Measurements from ENCODE around the gene RBMS1.

The RBMS1 gene, protein sequence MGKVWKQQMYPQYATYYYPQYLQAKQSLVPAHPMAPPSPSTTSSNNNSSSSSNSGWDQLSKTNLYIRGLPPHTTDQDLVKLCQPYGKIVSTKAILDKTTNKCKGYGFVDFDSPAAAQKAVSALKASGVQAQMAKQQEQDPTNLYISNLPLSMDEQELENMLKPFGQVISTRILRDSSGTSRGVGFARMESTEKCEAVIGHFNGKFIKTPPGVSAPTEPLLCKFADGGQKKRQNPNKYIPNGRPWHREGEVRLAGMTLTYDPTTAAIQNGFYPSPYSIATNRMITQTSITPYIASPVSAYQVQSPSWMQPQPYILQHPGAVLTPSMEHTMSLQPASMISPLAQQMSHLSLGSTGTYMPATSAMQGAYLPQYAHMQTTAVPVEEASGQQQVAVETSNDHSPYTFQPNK

DNA sequence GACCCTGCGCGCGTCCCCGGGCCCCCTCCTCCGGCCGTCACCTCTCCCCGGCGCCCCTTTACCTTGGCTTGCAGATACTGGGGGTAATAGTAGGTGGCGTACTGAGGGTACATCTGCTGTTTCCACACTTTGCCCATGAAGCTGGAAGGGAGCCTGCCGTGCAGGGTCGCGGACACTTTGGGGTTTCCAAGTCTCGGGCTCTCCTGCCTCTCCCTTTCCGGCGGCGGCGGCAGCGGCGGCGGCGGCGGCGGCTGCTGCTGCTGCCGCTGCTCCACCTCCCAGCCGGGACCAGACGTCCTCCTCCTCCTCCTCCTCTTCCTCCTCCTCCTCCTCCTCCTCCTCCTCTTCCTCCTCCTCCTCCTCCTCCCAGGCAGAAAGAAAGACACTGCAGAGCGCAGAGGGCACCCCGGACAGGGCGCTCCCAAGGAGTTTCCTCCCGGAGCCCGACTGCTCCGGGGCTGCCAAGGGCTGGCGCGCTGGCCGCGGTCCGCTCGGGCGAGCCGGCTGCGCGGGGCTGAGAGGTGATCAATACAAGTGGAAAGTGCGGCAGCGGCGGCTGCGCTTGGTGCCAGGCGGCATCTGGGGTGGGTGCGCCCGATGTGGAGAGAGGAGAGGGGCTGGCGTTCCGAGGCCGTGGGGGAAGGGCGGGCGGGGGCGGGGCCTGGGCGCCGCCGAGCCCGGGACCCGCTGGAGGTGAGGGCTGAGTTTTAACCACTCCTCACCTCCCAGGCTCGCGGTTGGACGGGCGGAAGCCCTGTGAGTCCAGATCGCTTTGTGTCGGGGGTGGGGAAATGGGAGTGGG lies at the start of gene RBMS1:
Gene RBMS1, minus strand, starts transcription at position 581 of the 802 bp plus-strand sequence. Its CDS starts 444 bp downstream, at position 137.
- no peak for DNase-seq

DNA sequence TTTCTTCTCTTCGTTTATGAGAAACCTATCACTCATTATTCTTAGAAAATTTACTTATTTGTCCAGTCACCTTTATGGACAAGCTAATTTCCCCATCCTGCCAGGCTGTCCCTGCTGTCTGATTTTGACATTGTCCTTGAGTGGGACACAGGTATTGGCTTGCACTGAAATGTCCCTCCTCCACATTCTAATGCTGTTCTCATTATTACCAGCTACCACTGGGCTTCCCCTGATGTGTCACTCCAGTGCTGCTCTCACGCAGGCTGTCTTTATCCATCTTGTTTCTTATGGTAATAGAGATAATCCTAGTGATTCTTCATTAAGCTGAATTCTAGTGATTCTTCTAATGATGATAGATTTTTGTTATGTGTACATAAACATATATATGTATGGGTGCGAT lies 48.1 kb upstream of the RBMS1 start:
- no peak for DNase-seq

DNA sequence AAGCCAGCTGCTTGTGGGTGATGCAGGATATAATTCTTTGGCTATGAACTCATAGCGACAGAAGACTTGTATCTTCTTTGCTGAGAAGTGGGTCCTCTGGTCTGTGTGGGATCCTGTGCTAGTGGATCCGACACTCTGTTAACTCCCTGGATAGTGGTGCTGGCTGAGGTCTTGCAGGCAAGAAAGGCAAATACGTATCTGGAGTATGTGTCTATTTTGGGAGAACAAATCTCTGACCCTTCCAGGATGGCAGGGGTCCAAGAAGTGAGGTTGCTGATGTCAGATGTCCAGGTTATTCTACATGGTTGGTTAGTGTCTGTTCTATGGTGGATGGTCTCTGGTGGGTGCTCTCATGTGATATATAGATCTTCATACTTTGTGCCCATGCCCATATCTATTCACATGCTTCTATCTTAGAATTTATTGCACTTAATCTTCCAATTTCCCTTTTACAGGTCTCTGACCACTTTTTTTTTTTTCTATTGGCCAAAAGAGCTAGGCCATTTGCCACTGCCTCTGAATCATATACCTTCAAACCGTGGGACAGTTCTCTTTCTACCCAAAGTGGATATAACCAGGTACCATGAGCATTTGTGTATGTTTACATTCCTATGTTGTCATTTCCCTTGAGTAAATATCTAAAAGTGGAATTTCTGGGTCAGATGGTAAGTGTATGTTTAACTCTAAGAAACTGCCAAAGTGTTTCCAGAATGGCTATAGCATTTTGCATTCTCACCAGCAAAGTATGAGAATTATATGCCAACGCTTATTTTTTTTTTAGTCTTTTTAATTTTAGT lies 45.1 kb upstream of the RBMS1 start:
- DNase-seq: no peak

DNA sequence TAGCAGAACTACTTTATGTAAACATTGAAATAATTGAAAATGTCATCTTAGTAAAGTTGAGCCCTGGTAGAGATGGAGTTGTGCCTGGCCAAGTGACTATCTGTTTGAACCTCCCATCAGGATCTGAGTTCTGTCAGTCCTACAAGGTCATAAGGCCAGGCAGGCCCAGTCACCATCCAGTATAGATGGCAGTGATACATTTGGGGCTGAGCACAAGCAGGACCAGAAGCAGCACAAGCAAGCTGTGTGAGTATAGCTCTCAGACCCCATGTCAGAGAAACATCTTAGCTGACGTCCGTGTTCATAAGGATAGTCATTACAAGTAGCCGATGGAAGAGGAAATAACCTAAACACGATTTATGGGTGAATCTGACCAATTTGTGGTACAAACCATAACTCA lies 44.5 kb upstream of the RBMS1 start:
- no peak for DNase-seq

DNA sequence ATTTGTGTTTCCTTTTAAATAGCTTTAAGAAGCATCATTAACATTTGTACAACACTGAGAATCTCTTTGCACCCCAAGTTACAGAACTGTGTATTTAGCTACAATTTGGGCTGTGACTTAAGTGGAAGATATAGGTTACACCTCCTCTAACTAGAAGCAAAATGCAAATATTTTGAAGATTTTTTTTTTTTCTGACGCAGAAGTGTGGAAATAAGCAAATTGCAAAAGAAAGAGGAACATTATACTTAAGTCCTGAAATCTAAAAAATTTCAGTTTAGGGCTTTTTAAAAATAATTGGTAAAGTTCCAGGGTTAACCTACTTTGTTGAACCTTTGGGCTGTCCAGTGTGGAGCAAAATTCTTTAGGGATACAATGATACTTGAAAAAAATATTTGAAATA lies 41.4 kb upstream of the RBMS1 start:
- no peak for DNase-seq

DNA sequence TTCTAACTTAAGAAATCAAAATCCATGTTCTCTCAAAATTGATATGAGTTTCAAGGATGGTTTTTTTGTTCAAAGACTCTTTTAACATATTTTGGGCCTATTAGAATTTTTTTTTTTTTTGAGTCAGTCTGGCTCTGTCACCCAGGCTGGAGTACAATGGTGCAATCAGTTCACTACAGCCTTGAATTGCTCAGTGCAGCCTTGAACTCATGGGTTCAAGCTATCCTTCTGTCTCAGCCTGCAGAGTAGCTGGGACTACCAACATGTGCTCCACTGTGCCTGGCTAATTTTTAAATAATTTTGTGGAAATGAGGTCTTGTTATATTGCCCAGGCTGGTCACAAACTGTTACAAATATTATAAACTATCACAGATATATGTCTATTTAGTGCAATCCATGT lies 40.6 kb upstream of the RBMS1 start:
- no peak for DNase-seq

DNA sequence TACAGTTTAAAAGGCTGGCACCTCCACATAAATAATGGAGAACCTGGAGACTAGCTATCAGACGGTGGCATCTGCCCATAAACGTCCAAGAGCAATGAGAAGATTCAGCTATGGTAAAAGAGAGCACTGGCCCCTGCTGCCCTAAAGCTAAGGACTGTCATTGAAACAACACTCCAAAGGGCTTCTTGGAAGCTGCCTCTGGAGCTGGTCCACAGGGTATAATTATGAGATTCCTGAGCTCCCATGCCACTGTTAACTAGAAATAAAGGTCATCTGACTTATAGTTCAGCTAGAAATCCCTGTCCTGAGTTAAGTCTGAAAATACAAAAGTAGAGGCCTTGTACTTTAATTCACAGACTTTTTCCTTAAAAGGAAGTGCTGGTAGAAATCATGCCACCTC lies 39.9 kb upstream of the RBMS1 start:
- DNase-seq: no peak

DNA sequence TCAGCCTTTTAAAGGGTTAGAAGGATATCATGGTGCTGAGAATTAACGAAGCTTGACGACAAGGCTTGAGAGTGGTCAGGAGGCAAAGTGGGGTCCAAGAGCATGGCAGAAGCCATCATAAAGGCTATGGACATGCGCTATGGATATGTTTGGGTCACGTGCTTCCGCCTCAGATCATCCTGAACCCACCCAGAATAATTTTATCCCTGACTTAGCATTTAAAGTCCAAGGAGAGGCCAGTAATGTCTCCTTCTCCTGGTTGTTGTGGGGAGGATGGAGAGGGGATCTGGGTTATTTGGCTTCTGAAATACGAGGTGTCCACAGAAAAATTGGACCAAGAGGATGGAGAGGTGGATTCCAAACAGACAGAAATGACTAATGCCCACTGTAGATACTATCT lies 38.8 kb upstream of the RBMS1 start:
- no peak for DNase-seq

DNA sequence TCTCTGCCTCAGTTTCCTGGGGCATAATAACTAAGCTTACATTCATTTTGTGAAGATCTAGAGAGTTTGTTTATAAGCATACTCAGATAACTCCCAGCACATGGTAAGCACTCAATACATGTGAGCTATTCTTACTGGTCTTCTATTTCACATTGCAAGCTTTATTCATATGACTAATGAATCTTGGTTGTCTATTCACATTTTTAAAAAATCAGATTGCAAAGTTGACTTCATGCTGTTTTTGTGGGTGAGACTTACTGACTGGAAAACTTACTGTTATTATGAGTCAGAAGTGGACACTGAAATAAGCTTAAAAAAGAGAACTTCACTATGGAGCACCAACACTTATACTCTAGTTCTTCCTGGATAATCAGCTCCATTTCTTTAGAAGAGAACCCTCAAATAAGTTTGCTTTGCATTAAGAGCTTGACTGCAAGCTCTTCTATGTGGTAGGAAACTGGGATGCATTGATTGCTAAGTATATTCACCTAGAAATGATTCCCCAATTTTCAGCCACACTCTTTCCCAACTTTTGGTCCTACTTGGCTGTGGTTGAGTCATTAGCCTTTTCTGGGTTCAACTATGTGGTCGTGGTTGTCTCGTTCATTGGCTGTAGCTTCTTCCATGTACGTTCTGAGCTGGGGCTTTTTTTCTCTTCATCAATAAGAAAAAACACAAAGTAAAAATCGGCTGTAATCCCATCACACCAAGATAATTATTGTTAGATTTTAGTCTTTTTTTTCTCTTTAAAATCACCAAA lies 29.5 kb upstream of the RBMS1 start:
- DNase-seq: no peak

DNA sequence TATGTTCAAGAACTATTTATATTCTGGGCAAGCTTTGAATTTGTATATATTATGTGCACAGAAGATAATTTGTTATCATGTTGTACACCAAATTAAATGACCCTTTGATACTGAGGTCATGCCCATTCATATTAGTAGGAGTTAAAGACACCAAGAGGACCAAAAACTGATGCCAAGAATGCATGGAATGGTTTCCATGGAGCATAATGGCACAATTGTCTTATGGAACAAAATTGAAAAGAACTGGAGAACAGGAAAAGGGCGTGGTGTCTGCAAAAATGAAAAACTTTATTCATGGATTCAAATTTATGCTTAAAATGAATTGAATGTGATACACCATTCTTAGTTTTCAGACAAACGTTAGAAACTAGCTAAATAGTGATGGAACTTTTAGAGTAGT lies 24.1 kb upstream of the RBMS1 start:
- no peak for DNase-seq

DNA sequence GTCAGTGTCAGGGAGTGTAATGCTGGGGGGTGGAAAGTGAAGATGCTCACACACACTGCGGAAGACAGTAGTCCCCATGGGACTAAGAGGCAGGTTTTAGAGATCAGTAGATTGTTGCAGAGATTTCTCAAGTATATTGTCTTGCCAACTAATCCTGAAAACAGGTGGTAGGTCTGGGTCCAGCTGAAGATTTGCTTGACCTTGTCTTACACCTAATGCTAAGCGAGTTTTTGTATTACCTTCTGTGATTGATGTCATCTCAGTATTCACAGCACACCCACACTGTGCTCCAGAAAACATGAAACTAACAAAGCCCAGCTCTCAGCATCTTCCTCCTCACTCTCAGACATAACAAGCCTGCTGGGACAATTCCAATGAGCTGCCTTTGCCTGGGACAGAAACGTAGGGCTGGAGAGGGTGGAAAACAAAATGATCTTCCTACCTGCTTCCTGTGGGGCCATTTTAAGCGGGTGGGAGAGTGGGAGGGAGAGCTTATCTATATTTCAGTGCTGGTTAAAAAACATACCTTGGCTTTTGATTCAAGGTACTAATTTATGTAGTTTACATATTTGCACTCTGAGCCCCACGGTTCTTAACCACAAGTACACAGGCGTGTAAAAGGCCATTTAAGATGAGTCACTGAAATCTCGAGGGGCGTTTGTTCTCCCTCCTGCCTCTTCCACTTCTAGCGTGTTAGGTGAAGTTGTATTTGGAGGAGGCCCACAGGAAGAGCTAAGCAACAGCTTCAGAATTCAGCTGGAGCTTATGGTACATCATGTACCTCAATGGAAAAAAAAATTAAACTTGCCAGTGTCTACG lies 23.1 kb upstream of the RBMS1 start:
- no peak for DNase-seq

DNA sequence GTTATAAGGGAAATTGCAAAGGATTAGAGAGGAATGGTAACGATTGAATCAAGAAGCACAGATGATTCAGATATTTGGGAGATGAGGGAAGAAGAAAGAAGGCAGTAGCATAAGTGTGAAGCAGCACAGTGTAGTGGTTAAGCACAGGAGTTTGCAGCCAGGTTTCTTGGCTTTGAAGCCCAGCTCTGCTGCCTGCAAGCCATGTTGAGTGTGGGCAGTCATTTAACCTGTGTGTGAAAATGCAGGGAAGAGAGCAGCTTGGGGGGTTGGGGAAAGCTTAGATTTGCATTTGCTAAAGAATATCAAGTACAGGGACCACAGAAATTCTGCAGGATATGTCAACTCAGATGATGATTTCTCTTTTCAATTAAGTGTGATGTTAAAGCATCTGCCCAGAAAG lies 21.5 kb upstream of the RBMS1 start:
- no peak for DNase-seq

DNA sequence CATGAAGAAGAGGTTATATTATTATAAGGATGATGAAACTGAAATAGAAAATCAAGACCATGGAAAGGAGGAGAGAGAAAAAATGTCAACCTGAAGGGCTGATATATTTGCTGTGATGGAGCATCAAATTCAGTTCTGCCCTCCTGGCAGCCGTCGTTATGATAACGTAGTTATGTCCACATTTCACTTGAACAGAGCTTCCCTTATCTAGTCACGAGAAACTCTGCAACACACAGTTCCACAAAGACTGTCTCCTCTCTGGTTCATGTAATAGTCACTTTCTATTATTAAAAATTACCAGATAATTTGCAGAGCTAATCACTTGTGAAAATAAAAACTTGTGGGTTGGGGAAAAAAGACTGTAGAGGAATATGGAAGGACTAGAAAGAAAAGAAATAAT lies 19.5 kb upstream of the RBMS1 start:
- DNase-seq: no peak

DNA sequence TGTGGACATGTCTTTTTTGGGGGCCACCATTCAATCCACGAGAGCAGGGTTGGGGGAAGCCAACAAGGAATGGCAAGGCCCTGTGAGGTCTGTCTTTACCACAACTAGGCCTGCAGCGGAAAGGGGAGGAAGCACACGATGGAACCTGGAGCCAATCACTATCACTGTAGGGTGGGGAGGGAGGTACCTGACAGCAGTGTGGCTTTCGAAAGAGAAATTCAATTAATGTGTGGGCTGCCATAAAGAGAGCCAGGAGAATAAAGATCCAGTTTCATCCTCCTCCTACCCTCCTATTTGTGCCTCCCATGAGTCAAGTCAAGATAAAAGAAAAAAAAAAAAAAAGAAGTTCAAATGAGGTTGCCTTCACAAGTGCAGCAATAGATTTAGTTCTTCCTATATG lies 18.9 kb upstream of the RBMS1 start:
- DNase-seq: no peak

DNA sequence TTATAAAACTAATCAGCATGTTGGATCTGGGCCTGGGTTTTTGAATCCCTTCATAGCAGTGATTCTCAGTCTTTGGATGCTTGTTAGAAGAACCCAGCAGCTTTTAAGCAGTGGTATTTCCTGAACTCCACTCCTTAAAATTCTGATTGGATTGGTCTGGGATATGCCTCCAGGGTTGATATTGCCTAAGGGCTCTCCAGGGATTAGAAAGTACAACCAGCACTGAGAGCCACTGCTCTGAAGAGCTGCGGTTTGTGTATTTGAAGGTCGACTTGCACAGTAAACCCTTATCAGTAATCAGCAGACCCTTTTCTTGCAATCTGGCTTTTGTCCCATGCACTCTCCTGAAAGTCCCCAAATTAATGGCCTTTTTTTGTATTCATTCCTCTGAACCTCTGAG lies 17.0 kb upstream of the RBMS1 start:
- DNase-seq: no peak

DNA sequence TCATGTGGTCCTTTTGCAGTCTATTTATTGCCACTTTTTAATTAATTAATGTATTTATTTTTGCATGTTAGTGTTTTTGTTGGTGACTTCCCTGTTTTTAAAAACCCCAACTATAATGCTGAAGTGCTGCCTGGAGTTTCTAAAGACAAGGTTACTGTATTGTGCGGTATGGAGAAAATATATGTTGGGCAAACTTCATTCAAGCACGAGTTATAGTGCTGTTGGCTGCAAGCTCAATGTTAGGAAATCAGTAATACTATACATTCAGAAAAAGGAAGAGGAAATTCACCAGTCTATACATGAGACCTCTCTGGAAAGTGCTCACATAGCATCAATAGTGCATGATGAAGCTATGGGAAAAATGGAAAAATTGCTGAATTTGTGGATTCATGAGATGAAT lies 15.4 kb upstream of the RBMS1 start:
- no peak for DNase-seq

DNA sequence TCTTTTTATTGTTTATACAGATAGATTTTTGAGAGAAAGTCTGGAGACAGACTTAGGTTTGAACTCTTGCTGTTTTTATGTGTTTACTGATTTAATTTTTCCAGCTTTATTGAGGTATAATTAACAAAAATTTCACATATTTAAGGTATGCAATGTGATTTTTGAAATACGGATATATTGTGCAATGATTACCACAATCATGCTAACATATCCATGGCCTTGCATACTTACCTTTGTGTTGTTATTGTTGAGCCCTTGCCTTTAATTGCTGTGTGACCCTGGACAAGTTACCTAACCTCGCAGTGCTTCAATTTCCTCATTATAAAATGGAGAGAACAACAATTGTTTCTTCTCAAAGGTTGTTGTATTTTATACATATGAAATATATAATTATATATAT lies 13.9 kb upstream of the RBMS1 start:
- DNase-seq: no peak

DNA sequence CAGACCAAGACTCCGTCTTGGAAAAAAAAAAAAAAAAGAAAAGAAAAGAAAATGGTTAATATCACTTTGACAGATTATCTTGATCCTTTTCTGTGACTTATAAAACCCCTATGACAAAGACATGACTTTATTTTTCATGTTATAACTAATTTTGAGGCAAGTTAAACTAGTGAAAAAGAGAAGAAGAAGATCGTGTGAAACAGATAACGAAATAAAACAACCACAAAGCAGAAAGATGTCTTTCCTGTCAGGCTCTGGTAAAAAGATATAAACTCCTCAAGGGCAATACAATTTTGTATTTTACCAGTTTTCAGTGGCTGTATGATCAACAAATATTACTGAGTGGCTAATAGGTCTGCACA lies 13.4 kb upstream of the RBMS1 start:
- DNase-seq: no peak

DNA sequence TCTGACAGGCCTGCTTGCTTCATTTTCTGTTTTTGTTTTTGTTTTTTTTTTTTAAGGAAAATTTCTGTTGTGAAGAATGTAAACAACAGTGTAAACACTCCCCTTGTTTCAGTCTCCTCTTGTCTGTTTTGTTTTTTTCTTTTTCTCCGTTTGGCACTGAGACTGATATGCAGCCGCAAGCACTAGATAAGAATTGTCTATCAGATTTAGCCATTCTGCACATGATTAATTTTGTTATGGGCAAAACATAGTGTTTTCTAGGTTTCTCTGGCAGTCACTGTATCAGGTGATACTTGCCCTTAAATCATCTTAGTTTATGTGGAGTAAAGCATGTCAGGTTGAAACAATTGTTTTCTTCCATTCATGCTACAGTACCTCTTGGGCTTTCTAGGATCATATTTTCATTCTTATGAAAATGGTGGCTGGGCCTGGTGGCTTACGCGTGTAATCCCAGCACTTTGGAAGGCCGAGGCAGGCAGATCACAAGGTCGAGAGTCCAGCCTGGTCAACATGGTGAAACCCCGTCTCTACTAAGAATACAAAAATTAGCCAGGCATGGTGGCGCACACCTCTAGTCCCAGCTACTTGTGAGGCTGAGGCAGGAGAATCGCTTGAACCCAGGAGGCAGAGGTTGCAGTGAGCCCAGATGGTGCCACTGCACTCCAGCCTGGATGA lies 12.9 kb upstream of the RBMS1 start:
- DNase-seq: no peak

DNA sequence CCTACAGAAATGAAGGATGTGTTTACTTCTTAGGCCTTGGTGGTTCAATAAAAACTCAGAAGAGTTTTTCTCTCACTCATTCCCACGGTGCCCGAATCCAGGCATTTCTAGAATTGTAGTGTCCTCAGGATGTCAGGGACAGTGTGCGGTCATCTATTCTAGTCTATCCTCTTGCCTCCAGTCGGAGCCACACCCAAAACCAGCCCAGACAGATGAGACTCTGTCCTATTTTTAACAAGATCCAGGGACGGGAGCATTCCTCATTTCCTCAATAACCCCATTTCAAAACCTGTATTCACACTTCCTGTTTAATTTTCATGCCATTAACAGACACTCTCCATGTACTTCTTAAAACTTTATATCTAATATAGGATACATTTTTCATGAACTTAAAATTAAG lies 11.6 kb upstream of the RBMS1 start:
- DNase-seq: no peak

DNA sequence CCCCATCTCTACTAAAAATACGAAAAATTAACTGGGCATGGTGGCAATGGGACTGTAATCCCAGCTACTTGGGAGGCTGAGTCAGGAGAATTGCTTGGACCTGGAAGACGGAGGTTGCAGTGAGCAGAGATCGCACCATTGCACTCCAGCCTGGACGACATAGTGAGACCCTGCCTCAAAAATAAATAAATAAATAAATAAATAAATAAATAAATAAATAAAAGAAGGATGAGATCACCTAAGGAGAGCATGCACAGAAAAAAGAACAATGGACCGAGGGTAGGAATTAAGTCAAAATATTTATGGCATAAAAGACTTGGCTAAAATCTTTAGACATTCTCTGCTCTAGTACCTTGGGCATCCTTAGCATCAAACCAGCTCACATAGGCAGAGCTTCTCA lies 8.9 kb upstream of the RBMS1 start:
- DNase-seq: no peak

All from NCI-H2107 (cell line).